Breast epithelium (tissue), 3 donors: ENCODE data around the gene ADARB1.

ENCODE experiments used
- CTCF ChIP-seq, 3 donors: fragments of 450-650 bp; IDR thresholded peaks; one replicate each; pipeline ENCODE4 v1.5.1; 2016 to 2017; ENCODE audit warnings: antibody characterized with exemption in 3 of 3, mild to moderate bottlenecking in 3 of 3, moderate library complexity in 3 of 3
- POLR2A ChIP-seq: fragments of 450-650 bp; IDR thresholded peaks from one replicate; pipeline ENCODE4 v1.6.1; 2016; ENCODE audit warnings: antibody characterized with exemption, mild to moderate bottlenecking, moderate library complexity
- POLR2AphosphoS5 ChIP-seq, 3 donors: sonication (generic); formaldehyde crosslinking; IDR thresholded peaks; one replicate each; pipeline ENCODE4 v1.6.1; 2017; ENCODE audit warnings: antibody characterized with exemption in 3 of 3

GRCh38 chr21:45060675-45061311 lies 13.6 kb upstream of the ADARB1 start:
- TF ChIP-seq POLR2A (no peak), CTCF (IDR thresholded peaks at IDR 0.05) (no peak), POLR2AphosphoS5 (IDR thresholded peaks at IDR 0.05) (no peak)
